Right renal pelvis (tissue), 4 donors: ENCODE measurements around the gene WASF2. TPM values are rescaled to one million over a fixed set of nuclear protein-coding genes. Genes with fewer than 3 reads are reported as not detected.

Experiments used
- DNase-seq, 4 donors: peaks; one replicate each; pipeline ENCODE4 v3.0.0-alpha.2; 2013; ENCODE audit warnings: low read depth in 4 of 4, low spot score in 3 of 4, missing footprints in 1 of 4
- polyA plus RNA-seq, 4 donors: library from polyadenylated mRNA; unstranded; fragments of 120-200 nt; gene quantifications; one replicate each; pipeline ENCODE4 v1.2.1, GENCODE V29; 2013; ENCODE audit not compliant: insufficient read length in 4 of 4

The WASF2 gene
- polyA plus RNA-seq, 4 donors: 121 to 141 (median 136) TPM

GRCh38 chr1:27522432-27523336, 32.7 kb upstream of the WASF2 start:
- peak in 1 of 4 donors; percentile 69 for DNase-seq

DNA sequence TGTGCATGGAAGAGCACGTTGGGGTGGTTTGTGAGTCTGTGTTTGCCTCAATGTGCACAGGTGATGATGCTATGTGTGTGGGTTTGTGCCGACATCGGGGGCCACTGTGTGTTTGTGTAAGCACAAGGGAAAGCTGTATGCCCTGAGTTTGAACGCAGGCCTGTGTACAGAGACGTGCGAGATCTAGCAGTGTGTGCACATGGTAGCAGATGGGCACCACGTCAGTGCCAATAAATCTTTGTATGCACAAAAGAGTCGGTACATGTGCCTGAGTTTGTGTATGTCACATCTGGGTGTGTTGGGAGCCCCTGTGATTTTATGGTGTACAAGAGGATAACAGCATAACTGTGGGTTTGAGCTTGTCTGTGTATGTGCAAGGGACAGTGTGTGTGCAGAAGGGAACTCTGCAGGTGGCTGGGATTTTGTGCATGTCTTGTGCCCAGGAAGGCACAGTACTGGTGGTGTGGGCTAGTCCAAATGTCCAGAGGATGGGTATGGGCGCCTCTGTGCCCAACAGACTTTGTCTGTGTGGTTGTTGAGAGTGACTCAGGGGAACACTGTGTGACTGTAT, 32.0 kb upstream of the WASF2 start:
- DNase-seq: no peak

DNA sequence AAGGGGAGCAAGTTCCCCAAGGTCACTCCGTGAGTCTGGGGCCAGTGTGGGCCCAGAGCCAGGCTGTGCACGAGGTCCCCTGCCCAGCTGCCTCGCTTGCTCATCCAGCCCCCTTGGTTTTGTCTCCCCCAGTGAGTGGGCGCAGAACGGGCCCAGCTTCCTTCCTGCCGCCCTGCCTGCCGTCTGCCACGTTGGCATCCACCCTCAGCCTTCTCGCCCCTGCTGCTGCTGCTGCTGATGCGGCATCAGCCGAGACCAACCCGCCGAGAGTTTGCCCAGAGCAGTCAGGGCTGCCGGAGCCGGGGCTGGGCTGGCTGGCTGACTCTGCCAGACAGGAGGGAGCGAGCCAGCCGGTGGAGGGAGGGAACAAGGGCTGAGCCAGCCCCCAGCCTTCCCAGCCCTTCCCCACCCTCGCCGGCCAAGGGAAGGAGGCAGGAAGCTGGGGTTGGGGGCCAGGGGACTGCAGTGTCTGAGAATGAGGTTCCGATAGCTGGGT, 31.4 kb upstream of the WASF2 start:
- no peak for DNase-seq

DNA sequence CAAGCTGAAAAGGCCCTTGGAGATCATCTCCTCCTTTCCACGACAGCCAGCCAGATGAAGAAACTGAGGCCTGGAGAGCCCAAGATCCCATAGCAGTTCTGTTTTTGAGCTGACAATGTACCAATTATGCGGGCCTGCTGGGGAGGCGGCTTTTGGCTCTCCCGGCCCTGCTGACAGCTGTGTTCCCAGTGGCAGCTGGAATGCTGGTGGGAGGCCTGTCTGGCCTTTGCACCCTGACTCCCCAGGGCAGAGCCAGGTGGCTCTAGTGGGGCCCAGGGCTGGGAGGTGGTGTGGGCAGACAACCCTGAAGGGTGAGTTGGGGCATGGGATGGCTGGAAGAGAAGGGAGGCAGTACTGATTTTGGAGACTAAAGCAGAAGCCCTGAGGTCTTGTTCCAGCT, 30.7 kb upstream of the WASF2 start:
- no peak for DNase-seq

DNA sequence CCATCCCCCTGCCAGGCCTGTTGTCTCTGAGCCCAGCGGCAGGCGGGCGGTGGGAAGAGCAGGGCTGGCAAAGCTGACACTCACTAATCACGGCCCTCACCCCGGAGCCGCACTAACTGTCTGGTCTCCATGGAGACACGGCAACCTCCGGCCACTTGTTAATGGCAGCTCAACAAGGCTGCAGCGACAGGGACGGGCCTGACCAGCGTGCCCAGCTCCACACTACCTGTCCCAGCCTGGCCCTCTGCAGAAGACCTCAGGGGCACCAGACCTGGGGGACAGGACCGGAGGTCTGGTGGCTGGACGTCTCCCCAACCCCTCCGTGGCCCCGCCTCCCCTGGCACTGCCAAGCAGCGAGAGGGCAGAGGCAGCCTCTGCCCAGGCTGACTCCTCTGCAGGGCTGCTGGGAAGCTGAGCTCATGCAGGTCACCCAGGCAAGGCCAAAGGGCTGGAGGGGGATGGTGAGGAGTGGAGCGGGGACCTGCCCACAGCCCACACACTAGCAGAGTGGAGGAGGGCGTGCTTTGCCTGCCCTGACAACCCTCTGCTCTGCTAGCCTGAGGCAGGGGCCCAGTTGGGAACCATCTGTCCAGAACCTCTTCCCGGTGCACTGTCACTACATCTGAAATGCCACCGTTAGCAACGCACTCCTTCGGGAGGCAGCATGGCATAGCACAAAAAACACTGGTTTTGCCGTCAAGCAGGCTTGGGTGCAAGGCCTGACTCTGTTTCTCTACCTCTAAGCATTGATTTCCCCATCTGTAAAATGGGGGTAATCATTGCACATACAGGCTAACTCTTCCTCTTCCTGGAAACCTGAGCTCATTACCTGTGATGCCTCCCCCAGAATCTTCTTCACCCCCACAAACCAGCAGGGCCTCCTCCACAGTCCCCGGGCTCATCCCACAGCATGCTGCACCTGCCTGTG, 29.6 kb upstream of the WASF2 start:
- DNase-seq: no peak

GRCh38 chr1:27518808-27519207, 28.8 kb upstream of the WASF2 start:
- no peak for DNase-seq

DNA sequence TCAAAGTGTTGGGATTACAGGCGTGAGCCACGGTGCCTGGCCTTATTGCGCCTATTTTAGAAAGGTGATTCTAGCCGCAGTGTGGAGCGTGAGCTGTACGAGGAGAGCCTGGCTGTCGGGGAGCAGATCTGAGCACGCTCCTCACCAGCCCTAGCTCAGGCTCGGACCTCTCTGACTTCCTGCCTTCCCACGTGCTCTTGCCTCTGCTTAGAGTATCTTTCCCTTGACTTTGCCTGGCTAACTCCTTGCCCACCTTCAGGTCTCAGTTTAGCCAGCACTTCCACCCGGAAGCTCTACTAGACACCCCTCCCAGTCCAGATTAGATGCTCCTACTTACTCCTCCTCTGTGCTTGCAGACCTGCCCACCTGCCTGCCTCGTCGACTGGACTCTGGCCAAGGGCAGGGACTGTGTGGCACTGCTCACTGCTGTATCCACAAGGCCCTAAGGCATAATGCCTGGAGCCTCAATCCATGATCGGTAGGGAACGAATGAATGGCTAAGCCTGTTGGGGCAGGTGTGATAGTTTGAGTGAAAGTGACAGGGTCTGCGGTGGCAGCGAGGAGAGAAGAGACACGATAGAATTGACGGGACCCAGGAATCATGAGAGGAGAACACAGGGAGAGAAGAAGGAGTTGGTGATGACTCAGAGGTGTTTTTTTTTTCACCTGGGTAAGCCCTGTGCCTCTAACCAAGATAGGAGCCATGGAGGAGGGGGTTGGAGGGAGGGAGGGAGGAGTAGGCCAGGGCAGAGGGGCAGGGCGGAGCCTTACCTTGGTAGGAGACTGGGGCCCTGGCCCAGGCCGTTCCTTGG, 28.1 kb upstream of the WASF2 start:
- no peak for DNase-seq

DNA sequence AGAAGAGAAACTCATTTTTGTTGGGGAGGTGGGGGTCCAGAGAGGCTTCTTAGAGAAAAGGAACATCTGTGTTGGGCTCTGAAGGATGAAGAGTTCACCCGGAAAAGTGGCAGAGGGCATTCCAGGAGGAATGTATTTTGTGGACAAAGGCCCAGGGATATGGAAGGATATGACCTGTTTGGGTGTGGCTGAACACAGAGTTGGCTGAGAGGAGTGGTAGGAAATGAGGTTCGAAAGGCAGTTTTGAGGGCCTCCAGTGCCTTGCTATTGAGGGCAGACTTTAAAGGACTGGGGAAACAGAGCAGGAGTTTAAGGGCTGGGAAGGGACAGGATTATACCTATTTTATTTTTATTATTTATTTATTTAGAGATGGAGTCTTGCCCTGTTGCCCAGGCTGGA, 27.3 kb upstream of the WASF2 start:
- no peak for DNase-seq

DNA sequence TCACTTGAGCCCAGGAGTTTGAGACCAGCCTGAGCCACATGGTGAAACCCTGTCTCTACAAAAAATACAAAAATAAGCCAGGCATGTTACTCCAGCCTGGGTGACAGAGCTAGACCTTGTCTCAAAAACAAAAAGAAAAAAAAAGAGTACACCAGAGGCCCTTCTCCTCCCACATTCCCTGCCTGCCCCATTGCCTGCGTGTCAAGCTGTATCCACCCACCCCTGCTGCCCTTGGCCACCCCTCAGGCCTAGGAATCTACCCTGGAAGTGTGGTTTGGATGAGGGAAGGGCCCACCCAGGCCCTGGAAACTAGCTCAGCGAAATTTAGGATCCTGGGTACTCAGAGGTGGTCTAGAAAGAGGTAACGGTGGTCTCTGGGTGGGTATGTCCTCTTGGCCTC, 25.7 kb upstream of the WASF2 start:
- DNase-seq: no peak

GRCh38 chr1:27513958-27514357, 24.0 kb upstream of the WASF2 start:
- no peak for DNase-seq

DNA sequence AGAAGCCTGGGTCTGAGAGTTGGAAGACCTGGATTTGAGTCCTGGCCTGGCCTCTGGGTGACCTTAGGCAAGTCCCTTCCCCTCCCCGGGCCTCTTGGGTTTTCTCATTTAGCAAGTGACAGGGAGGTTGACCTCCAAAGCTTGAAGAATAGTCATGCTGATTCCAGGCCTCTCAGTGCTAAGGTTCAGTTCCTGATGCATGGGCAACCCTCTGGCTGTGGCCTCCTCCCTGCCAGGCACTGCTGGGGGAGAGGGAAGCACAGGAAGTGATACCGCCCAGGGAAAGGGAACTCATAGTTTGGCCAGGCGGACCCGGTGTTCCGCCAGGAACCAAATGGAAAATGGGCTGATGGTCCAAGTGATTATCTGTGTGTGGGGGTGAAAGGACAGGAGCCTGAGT, 23.6 kb upstream of the WASF2 start:
- DNase-seq: no peak

- DNase-seq: no peak
Measured at GRCh38 chr1:27509127-27510080, 19.4 kb upstream of the WASF2 start.

DNA sequence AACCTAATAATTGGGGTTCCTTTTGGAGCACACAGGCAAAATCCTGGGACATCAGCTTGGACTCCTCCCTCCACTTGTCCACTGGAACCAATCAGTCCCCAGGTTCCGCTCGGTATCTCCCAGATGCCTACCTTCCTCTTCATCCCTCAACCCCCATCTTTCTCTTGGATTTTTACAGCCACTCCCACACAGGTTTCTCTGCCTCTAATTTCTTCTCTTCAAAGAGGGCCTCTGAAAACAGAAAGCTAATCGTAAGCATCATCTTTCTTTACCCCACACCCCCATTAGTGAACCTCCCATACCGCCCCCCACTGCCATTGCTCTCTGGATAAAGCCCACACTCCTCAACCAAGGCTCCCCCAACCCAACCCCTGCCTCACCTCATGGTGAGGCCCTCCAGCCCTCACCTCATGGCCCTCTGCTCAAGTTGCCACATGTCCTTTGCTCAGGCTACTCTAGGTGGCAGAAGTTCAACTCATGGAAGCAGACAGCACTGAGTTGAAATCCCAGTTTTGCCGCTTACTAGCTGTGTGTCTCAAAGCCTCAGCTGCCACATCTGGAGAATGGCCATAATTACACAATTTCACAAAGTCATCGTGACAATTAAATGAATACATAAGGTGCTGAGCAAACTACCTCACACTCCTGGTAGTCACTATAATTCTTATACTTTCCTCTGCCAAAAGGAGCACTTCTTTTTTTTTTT, 18.1 kb upstream of the WASF2 start:
- no peak for DNase-seq

- DNase-seq: no peak
Measured at GRCh38 chr1:27506703-27507102, 16.7 kb upstream of the WASF2 start.

DNA sequence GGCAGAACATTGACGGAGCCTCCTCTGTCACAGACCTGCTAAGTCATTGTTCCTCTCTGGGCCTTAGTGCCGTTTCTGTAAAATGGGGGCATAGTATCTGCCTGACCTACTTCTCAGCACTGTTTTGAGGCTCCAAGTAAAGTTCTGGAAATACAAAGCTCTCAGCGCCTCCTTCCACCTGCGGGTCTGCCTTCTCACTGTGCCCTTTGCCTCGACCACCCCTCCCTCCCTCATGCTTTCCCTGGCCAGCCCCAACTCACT, 15.4 kb upstream of the WASF2 start:
- no peak for DNase-seq

DNA sequence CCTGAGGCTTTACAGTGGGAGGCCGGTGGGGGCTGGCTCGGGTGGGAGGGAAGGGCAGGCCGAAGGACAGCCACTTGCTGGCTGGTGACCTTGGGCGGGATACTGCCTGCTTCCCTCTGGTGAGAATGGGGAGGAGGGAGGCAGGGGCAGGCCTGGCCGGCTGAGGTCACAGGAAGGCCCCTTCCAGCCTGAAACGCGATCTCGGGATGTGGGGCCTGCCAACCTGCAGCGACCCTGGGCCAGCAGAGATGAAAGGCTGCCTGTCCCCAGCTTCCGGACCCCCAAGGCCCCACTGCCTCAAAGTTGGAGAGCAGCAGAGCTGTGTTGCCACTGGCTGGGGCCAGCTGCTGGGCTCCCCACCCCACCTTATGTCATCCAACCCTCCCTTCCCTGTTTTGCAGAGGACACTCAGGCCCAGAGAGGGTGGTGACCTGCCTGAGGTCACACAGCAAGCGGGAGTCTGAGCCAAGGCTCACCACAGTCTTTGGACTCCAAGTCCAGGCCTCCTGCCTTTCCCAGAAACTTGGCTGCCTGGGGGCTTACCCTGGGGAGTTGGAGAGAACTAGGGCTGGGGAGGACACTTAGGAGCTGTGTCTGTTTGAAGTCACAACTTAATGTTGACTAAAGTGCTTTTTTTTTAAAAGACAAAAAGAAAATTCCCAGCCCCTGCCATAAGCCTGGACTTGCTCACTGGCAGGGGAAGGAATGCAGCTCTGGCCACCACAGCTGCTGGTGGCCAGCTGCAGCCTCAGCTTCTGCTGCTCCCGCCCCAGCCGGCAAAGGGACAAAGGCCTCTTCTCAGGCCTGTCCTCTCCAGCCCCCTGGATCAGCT, 14.8 kb upstream of the WASF2 start:
- peak in 1 of 4 donors; percentile 83 for DNase-seq

DNA sequence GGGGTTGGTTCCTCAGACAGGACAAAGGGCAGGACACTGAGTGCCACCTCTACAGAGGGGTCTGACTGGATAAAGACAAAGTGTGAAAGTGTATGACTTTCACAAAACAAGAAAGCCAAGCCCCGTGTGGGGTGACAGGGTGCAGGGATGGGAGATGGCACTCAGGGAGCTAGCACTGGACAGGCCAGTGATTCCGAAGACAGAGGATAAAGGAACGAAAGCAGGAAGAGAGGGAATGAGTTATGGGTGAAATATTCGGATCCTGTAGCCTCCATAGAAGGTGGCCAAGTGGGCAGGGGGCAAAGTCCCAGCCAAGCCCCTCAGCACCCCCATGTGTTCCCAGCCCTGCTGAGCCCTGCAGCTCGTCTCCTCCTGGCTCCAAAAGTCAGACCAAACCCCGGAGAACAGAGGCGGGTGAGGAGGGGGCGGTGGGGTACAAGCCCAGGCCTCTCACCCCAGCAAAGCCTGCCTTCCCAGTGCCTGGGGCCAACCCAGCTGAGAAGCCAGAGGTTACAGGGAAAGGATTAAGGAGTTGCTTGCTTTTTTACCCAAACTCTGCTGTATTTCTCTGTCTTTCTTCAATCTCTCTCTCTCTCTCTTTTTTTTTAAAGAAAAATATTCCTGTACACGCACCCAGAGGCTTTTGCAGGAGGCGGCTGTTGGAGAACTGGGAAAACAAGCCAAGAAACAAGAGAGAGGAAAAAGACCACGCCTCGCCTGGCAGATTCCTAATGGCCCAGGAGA, 14.0 kb upstream of the WASF2 start:
- DNase-seq: no peak
